IMR-90 (cell line): ENCODE measurements around the gene MICAL2. TPM values are rescaled to one million over a fixed set of nuclear protein-coding genes. Genes with fewer than 3 reads are reported as not detected.

Source experiments
- ATAC-seq: fragments of 200-7000 bp; cut with Tn5 transposase; 2 replicates; pipeline ENCODE4 v1.9.1; 2020; ENCODE audit warnings: low read depth, mild to moderate bottlenecking, moderate library complexity
- BruUV-seq: library from RNA; stranded (reverse); fragments of 400-500 nt; replicated peaks from 2 replicates; lab custom pipeline; 2021; lab: Mats Ljungman, UMichigan
- CTCF ChIA-PET: fragments of 300-600 bp; formaldehyde crosslinking; extraction: SDS; loops from one replicate; lab custom pipeline; 2021; ENCODE audit warnings: antibody characterized with exemption; lab: Yijun Ruan, JAX
- POLR2A ChIA-PET: fragments of 300-600 bp; sonication (Branson Sonifier 250); formaldehyde crosslinking; loops from one replicate; lab custom pipeline; 2022; ENCODE audit warnings: antibody characterized with exemption; ENCODE audit not compliant: unreplicated experiment; lab: Charles Lee
- DNase-seq: peaks from one replicate; pipeline ENCODE4 v3.0.0; 2013
- H2AFZ ChIP-seq: replicated peaks from 2 replicates; pipeline ENCODE3; 2013; ENCODE audit warnings: low read length, mild to moderate bottlenecking; ENCODE audit not compliant: poor library complexity
- H2AK5ac ChIP-seq: 2 replicates; pipeline ENCODE4 v1.6.1; 2013; ENCODE audit warnings: low read depth, low read length, inconsistent platforms
- H2AK9ac ChIP-seq: replicated peaks from 2 replicates; pipeline ENCODE3; 2013; ENCODE audit warnings: mild to moderate bottlenecking, low read depth, low read length, moderate library complexity; ENCODE audit not compliant: poor library complexity
- H2BK120ac ChIP-seq: 2 replicates; pipeline ENCODE4 v1.6.1; 2013; ENCODE audit warnings: low read depth, low read length, inconsistent platforms
- H2BK15ac ChIP-seq: 3 replicates; pipeline ENCODE4 v1.6.1; 2013; ENCODE audit warnings: low read depth, low read length, inconsistent platforms
- H2BK20ac ChIP-seq: 2 replicates; pipeline ENCODE4 v1.6.1; 2013; ENCODE audit warnings: low read depth, mild to moderate bottlenecking, inconsistent platforms, low read length, moderate library complexity
- H2BK5ac ChIP-seq: 2 replicates; pipeline ENCODE4 v1.6.1; 2013; ENCODE audit warnings: mild to moderate bottlenecking, low read depth, low read length, inconsistent platforms; ENCODE audit not compliant: poor library complexity, severe bottlenecking
- H3K14ac ChIP-seq: replicated peaks from 2 replicates; pipeline ENCODE4 v1.6.1; 2013; ENCODE audit warnings: low read depth, low read length, inconsistent platforms
- H3K18ac ChIP-seq: 2 replicates; pipeline ENCODE4 v1.6.1; 2013; ENCODE audit warnings: low read depth, low read length, control low read depth
- H3K23ac ChIP-seq: 2 replicates; pipeline ENCODE4 v1.6.1; 2013; ENCODE audit warnings: low read depth, low read length, inconsistent platforms
- H3K27ac ChIP-seq: 2 replicates; pipeline ENCODE4 v1.5.1; 2013; ENCODE audit warnings: mild to moderate bottlenecking, control low read depth, low read length; ENCODE audit not compliant: insufficient read depth
- H3K27me3 ChIP-seq: 2 replicates; pipeline ENCODE4 v1.6.1; 2013; ENCODE audit warnings: low read length; ENCODE audit not compliant: control insufficient read depth, insufficient read depth
- H3K36me3 ChIP-seq: 2 replicates; pipeline ENCODE4 v1.6.1; 2013; ENCODE audit warnings: low read length, mixed read lengths; ENCODE audit not compliant: control insufficient read depth, insufficient read depth
- H3K4ac ChIP-seq: 2 replicates; pipeline ENCODE4 v1.6.1; 2013; ENCODE audit warnings: low read depth, low read length, inconsistent platforms
- H3K4me1 ChIP-seq: 2 replicates; pipeline ENCODE4 v1.6.1; 2013; ENCODE audit warnings: low read length, mixed read lengths; ENCODE audit not compliant: control insufficient read depth, insufficient read depth
- H3K4me2 ChIP-seq: 2 replicates; pipeline ENCODE4 v1.6.1; 2013; ENCODE audit warnings: low read depth, mild to moderate bottlenecking, control low read depth, low read length, moderate library complexity
- H3K4me3 ChIP-seq: 2 replicates; pipeline ENCODE4 v1.5.1; 2013; ENCODE audit warnings: low read depth, mild to moderate bottlenecking, control low read depth, low read length, moderate library complexity; ENCODE audit not compliant: insufficient read depth
- H3K56ac ChIP-seq: 2 replicates; pipeline ENCODE4 v1.6.1; 2013; ENCODE audit warnings: low read length, inconsistent platforms; ENCODE audit not compliant: insufficient read depth; ENCODE audit errors: extremely low read depth
- H3K79me1 ChIP-seq, 2 experiments: 2 replicates each; pipeline ENCODE4 v1.6.1; 2013; ENCODE audit warnings: low read length in 2 of 2, inconsistent platforms in 1 of 2, low read depth in 1 of 2
- H3K9ac ChIP-seq: 2 replicates; pipeline ENCODE4 v1.6.1; 2013; ENCODE audit warnings: low read depth, low read length, control low read depth
- H3K9me1 ChIP-seq: 2 replicates; pipeline ENCODE4 v1.6.1; 2013; ENCODE audit warnings: low read length, inconsistent platforms; ENCODE audit not compliant: insufficient read depth
- H3K9me3 ChIP-seq: 2 replicates; pipeline ENCODE4 v1.6.1; 2013; ENCODE audit warnings: low read length; ENCODE audit not compliant: control insufficient read depth, insufficient read depth
- H4K20me1 ChIP-seq: 2 replicates; pipeline ENCODE4 v1.6.1; 2013; ENCODE audit warnings: low read length, inconsistent platforms; ENCODE audit not compliant: insufficient read depth
- H4K5ac ChIP-seq: 2 replicates; pipeline ENCODE4 v1.6.1; 2013; ENCODE audit warnings: mild to moderate bottlenecking, low read depth, low read length, control low read depth
- H4K8ac ChIP-seq, 2 experiments: 2 replicates each; pipeline ENCODE4 v1.6.1; 2013; ENCODE audit warnings: low read depth in 2 of 2, low read length in 2 of 2, control low read depth in 1 of 2, inconsistent platforms in 1 of 2
- H4K91ac ChIP-seq: 2 replicates; pipeline ENCODE4 v1.6.1; 2013; ENCODE audit warnings: low read depth, low read length, inconsistent platforms; ENCODE audit not compliant: insufficient read depth
- BHLHE40 ChIP-seq: fragments of 150-350 bp; IDR thresholded peaks from 2 replicates; pipeline ENCODE4 v1.6.1; 2016; ENCODE audit warnings: mild to moderate bottlenecking, low read depth, low read length
- CEBPB ChIP-seq: IDR thresholded peaks from 2 replicates; pipeline ENCODE4 v1.6.1; 2012; ENCODE audit warnings: low read depth, low read length, improper control_type of control experiment
- CHD1 ChIP-seq: IDR thresholded peaks from 2 replicates; pipeline ENCODE4 v1.6.1; 2012; ENCODE audit warnings: low read depth, low read length, improper control_type of control experiment
- FOS ChIP-seq: fragments of 150-350 bp; IDR thresholded peaks from 2 replicates; pipeline ENCODE4 v1.6.1; 2016; ENCODE audit warnings: low read depth, low read length
- MAFK ChIP-seq: IDR thresholded peaks from 2 replicates; pipeline ENCODE4 v1.6.1; 2012; ENCODE audit warnings: low read depth, low read length, improper control_type of control experiment
- MAZ ChIP-seq: IDR thresholded peaks from 2 replicates; pipeline ENCODE4 v1.6.1; 2012; ENCODE audit warnings: low read depth, mild to moderate bottlenecking, low read length, improper control_type of control experiment, moderate library complexity, borderline replicate concordance
- MXI1 ChIP-seq: IDR thresholded peaks from 2 replicates; pipeline ENCODE4 v1.6.1; 2012; ENCODE audit warnings: low read depth, mild to moderate bottlenecking, low read length, moderate library complexity, borderline replicate concordance
- NFE2L2 ChIP-seq: fragments of 150-350 bp; IDR thresholded peaks from 2 replicates; pipeline ENCODE4 v1.6.1; 2016; ENCODE audit warnings: low read depth, mild to moderate bottlenecking, low read length
- RAD21 ChIP-seq: IDR thresholded peaks from 2 replicates; pipeline ENCODE4 v1.6.1; 2012; ENCODE audit warnings: low read length, improper control_type of control experiment
- RCOR1 ChIP-seq: IDR thresholded peaks from 2 replicates; pipeline ENCODE4 v1.6.1; 2012; ENCODE audit warnings: mild to moderate bottlenecking, low read length, improper control_type of control experiment; ENCODE audit not compliant: insufficient replicate concordance
- RFX5 ChIP-seq: IDR thresholded peaks from 2 replicates; pipeline ENCODE4 v1.8.0; 2012; ENCODE audit warnings: low read depth, mild to moderate bottlenecking, low read length, moderate library complexity
- SMC3 ChIP-seq: fragments of 150-350 bp; IDR thresholded peaks from 2 replicates; pipeline ENCODE4 v1.6.1; 2016; ENCODE audit warnings: low read depth, mild to moderate bottlenecking, antibody characterized with exemption, low read length, moderate library complexity
- USF2 ChIP-seq: fragments of 150-350 bp; IDR thresholded peaks from 2 replicates; pipeline ENCODE4 v1.6.1; 2017; ENCODE audit warnings: mild to moderate bottlenecking, antibody characterized with exemption, low read length, low read depth
- WGBS, 2 experiments: methylation state at CpG; one replicate each; pipeline versions ENCODE4 v1.1.5 to v1.1.7; 2013; ENCODE audit warnings: missing lambda C conversion rate in 2 of 2; ENCODE audit not compliant: insufficient read length in 1 of 2; ENCODE audit errors: extremely low coverage in 2 of 2; 5-methylcytosine and 5-hydroxymethylcytosine counted together
- dilution Hi-C: fragments of 300-500 bp; cut with HindIII; formaldehyde crosslinking; loops from one replicate; pipeline ENCODE4 v1.14.3; 2018; ENCODE audit warnings: low sequenced_read_pairs; ENCODE audit not compliant: unreplicated experiment
- in situ Hi-C: fragments of 300-500 bp; cut with MboI; formaldehyde crosslinking; loops from 3 replicates; pipeline ENCODE4 v1.14.3; 2019; ENCODE audit warnings: low sequenced_read_pairs, inconsistent platforms, mixed read lengths
- intact Hi-C: fragments of 100-400 bp; cut with micrococcal nuclease; formaldehyde crosslinking; loops from 2 replicates; pipeline ENCODE4 v1.10.0; 2022
- polyA plus RNA-seq, 3 experiments: library from polyadenylated mRNA; depleted of rRNA; stranded (reverse); fragments of >200 nt; gene quantifications; 2 replicates each; pipeline ENCODE4 v1.2.3, GENCODE V29; 2012; ENCODE audit warnings: low replicate concordance in 1 of 3
- total RNA-seq: library from RNA; depleted of rRNA; stranded (reverse); fragments of >200 nt; gene quantifications from 2 replicates; pipeline ENCODE4 v1.2.3, GENCODE V29; 2012
- TF ChIP-seq, protein P1 (sequence below): fragments of 150-350 bp; IDR thresholded peaks from 2 replicates; pipeline ENCODE4 v1.6.1; 2016; ENCODE audit warnings: low read depth, mild to moderate bottlenecking, low read length, moderate library complexity, borderline replicate concordance
- TF ChIP-seq, protein P2 (sequence below): conservative IDR thresholded peaks from 2 replicates; pipeline ENCODE4 v1.5.1; 2012; ENCODE audit warnings: mild to moderate bottlenecking, low read depth, low read length, improper control_type of control experiment

The MICAL2 gene
- total and polyA plus RNA-seq, 2 of the 4 experiments (the other 2 are of a cell fraction), result 170 to 336 TPM

DNA sequence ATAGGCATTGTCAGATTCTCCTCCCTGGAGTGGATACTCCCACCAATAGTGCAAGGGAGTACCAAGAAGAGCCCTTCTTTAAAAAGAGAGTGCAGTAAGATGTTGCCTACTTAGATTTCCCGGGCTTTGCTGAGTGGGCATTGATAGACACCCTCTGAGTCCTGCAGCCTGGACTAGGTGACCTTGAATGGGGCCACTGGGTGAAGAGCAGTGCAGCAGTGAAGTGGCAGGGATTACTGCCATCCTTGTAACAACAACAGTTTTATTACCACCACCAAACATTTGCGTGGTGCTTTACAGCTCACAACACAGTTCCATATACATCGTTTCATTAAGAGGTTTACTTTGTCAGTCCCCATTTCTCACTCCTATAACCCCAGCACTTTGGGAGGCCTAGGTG lies 59.4 kb downstream of the MICAL2 start:
- peak overlapping the region; percentile 72 for H2BK5ac ChIP-seq
- CTCF ChIA-PET, result interaction anchor here (0.5 kb wide), 1 partner anchor 43 kb away, joined by 3 read pairs; no protein-coding TSS in a partner anchor
- peak overlapping the region; percentile 74; the same call in 2 of the 3 replicates for H2BK15ac ChIP-seq
- peak overlapping the region; percentile 76 for H3K4ac ChIP-seq
- H4K8ac ChIP-seq, result peak overlapping the region in 1 of 2 experiments; percentile 75; a peak in 3 of 4 replicates
- in situ Hi-C loops (no loop called here), dilution Hi-C loops (no loop called here), intact Hi-C loops (no loop called here)
- ATAC-seq, result no peak
- H3K18ac ChIP-seq, result peak overlapping the region; percentile 27; the same call in 1 of the 2 replicates
- H3K14ac ChIP-seq, result peak overlapping the region; percentile 54
- H3K4me2 ChIP-seq, result no peak overlapping the region
- H2BK120ac ChIP-seq, result peak overlapping the region; percentile 93
- no peak overlapping the region for H2AK9ac ChIP-seq
- WGBS, 2 experiments, result 83% methylated on average over 1 of the region's 3 CpGs; no CpG with 5 or more reads in 1 of the 2 experiments
- peak overlapping the region; percentile 83; the same call in 1 of the 2 replicates for H4K5ac ChIP-seq
- no peak overlapping the region for H3K9ac ChIP-seq
- DNase-seq, result no peak
- H3K79me1 ChIP-seq, result peaks cover 31 to 80% of the 10 kb centered on the region in 2 experiments
- no TSS peak for BruUV-seq
- peak overlapping the region; percentile 86 for H2BK20ac ChIP-seq
- H3K36me3 ChIP-seq, result peaks cover 10% of the 10 kb centered on the region
- peak overlapping the region; percentile 39; the same call in 1 of the 2 replicates for H3K27ac ChIP-seq
- H3K23ac ChIP-seq, result peak overlapping the region; percentile 58; the same call in 1 of the 2 replicates
- H3K56ac ChIP-seq, result 0 out of 2 replicates have a peak overlapping the region, but pooled peaks have one; percentile 13
- peaks cover 3% of the 10 kb centered on the region for H3K9me3 ChIP-seq
- no peaks in the 10 kb centered on the region for H3K27me3 ChIP-seq
- H2AK5ac ChIP-seq, result peak overlapping the region; percentile 46
- no peak overlapping the region for H3K4me3 ChIP-seq
- peak overlapping the region; percentile 56 for H4K91ac ChIP-seq
- POLR2A ChIA-PET, result no interaction called here
- no peaks in the 10 kb centered on the region for H4K20me1 ChIP-seq
- H2AFZ ChIP-seq, result no peak overlapping the region
- H3K9me1 ChIP-seq, result peaks cover 41% of the 10 kb centered on the region
- TF ChIP-seq RFX5, result no peak
- TF ChIP-seq FOS, result no peak
- TF ChIP-seq MXI1, result no peak
- no peak for TF ChIP-seq USF2
- TF ChIP-seq BHLHE40, result no peak
- no peak for TF ChIP-seq RCOR1
- TF ChIP-seq CEBPB, result no peak
- no peak for TF ChIP-seq NFE2L2
- no peak for TF ChIP-seq MAFK
- TF ChIP-seq, protein P1, sequence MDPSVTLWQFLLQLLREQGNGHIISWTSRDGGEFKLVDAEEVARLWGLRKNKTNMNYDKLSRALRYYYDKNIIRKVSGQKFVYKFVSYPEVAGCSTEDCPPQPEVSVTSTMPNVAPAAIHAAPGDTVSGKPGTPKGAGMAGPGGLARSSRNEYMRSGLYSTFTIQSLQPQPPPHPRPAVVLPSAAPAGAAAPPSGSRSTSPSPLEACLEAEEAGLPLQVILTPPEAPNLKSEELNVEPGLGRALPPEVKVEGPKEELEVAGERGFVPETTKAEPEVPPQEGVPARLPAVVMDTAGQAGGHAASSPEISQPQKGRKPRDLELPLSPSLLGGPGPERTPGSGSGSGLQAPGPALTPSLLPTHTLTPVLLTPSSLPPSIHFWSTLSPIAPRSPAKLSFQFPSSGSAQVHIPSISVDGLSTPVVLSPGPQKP, result no peak
- TF ChIP-seq, protein P2, sequence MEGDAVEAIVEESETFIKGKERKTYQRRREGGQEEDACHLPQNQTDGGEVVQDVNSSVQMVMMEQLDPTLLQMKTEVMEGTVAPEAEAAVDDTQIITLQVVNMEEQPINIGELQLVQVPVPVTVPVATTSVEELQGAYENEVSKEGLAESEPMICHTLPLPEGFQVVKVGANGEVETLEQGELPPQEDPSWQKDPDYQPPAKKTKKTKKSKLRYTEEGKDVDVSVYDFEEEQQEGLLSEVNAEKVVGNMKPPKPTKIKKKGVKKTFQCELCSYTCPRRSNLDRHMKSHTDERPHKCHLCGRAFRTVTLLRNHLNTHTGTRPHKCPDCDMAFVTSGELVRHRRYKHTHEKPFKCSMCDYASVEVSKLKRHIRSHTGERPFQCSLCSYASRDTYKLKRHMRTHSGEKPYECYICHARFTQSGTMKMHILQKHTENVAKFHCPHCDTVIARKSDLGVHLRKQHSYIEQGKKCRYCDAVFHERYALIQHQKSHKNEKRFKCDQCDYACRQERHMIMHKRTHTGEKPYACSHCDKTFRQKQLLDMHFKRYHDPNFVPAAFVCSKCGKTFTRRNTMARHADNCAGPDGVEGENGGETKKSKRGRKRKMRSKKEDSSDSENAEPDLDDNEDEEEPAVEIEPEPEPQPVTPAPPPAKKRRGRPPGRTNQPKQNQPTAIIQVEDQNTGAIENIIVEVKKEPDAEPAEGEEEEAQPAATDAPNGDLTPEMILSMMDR, result no peak
- TF ChIP-seq CHD1, result no peak
- TF ChIP-seq SMC3, result no peak
- TF ChIP-seq MAZ, result no peak
- TF ChIP-seq RAD21, result no peak
- peaks cover 32% of the 10 kb centered on the region for H3K4me1 ChIP-seq
